ENCODE data around the gene LYL1.

The LYL1 gene

DNA sequence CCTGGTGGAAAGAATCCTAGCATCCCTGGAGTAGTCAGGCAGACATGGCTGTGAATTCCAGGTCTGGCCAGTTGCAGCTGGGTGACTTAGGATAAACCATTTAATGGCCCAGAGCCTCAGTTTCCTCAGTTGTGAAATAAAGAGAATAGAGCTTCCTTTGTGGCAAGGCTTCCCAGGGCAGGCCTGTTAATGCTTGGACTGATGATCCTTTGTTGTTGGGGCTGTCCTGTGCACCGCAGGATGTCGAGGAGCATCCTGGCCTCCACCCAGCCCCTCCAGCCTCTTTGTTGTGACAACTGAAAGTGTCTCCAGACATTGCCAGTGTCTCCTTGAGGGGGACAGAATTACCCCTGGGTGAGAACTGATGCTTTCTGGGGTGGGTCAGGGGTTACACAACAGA is 16.3 kb downstream of the LYL1 start:
- no peaks in the 10 kb centered on the region for H3K9me3 ChIP-seq (ENCODE audit: control insufficient read depth, low read depth, low read length)
- H3K9ac ChIP-seq (ENCODE audit: low read length) = no peak overlapping the region
- H3K36me3 ChIP-seq (ENCODE audit: control insufficient read depth, low read depth, low read length) = no peaks in the 10 kb centered on the region
- H3K27ac ChIP-seq (ENCODE audit: low read length) = no peak overlapping the region
- peaks cover 12% of the 10 kb centered on the region for H3K4me1 ChIP-seq (ENCODE audit: control insufficient read depth, low read depth, low read length)
- peaks cover 23% of the 10 kb centered on the region for H3K27me3 ChIP-seq (ENCODE audit: control insufficient read depth, insufficient read depth, low read length)
- H3K4me3 ChIP-seq (ENCODE audit: low read length) = no peak overlapping the region

DNA sequence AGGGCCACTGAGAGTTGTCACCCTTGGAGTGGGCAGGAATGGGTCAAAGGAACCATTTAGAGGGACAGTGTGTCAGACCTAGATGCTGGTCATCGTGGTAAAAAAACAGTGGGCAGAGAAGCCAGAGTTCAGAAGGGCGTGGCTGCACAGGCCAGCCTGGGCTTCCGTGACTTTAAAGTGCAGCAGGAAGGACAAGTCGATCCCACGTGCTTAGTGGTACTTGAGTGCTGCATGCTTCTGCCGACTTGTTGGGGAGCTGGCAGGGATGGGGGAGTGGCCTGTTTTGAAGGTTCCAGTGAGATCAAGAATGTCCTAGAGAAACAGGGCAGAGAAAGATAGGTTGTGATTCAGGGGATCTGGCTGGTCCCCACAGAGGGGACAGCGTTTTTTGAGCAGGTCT is 17.0 kb downstream of the LYL1 start:
- Histone ChIP-seq H3K27ac (ENCODE audit: low read length) (no peak overlapping the region), H3K27me3 (ENCODE audit: control insufficient read depth, insufficient read depth, low read length) (peaks cover 16% of the 10 kb centered on the region), H3K4me1 (ENCODE audit: control insufficient read depth, low read depth, low read length) (peaks cover 10% of the 10 kb centered on the region), H3K36me3 (ENCODE audit: control insufficient read depth, low read depth, low read length) (no peaks in the 10 kb centered on the region), H3K4me3 (ENCODE audit: low read length) (no peak overlapping the region), H3K9ac (ENCODE audit: low read length) (no peak overlapping the region), H3K9me3 (ENCODE audit: control insufficient read depth, low read depth, low read length) (no peaks in the 10 kb centered on the region)

DNA sequence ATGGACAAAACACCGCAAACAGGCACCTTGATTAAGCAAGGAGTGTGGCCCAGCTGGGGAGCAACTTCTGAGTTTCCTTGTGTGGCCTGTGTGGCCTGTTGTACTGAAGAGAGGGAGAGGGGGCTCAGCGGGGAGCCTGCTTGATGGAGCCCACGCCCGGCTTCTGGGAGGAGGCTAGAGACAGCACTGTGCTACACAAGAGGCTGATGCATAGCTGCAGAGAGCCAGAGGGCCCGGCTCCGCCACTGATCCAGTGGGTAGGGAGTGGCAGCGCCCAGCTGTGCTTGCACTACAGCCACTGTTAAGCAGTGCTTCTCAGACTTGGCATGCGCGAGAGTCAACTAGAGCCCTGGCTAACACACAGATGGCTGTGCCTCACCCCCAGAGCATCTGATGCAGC is 19.0 kb downstream of the LYL1 start:
- Histone ChIP-seq H3K9me3 (ENCODE audit: control insufficient read depth, low read depth, low read length) (no peaks in the 10 kb centered on the region), H3K27ac (ENCODE audit: low read length) (no peak overlapping the region), H3K4me3 (ENCODE audit: low read length) (no peak overlapping the region), H3K27me3 (ENCODE audit: control insufficient read depth, insufficient read depth, low read length) (peaks cover 15% of the 10 kb centered on the region), H3K4me1 (ENCODE audit: control insufficient read depth, low read depth, low read length) (peaks cover 10% of the 10 kb centered on the region), H3K9ac (ENCODE audit: low read length) (no peak overlapping the region), H3K36me3 (ENCODE audit: control insufficient read depth, low read depth, low read length) (no peaks in the 10 kb centered on the region)

DNA sequence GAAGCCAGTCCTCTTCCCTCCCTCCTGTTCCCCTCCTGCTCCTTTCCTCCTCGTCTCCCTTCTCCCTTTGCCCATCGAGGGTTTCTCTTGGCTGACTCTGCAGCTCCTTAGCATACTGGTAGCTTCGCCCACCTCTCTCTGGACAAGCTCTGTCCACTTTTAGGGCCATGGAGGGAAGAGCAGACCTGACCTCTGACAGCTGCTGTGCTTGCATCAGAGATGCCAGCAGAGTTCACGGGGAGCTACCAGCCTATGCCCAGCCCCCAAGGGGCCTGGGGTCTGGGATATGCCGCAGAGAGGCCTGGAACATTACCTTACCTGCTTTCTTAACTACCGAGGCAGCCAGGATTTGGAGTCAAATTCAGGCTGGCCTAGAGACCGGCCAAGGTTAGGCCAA is 19.7 kb downstream of the LYL1 start:
- Histone ChIP-seq H3K27ac (ENCODE audit: low read length) (no peak overlapping the region), H3K9me3 (ENCODE audit: control insufficient read depth, low read depth, low read length) (no peaks in the 10 kb centered on the region), H3K9ac (ENCODE audit: low read length) (no peak overlapping the region), H3K36me3 (ENCODE audit: control insufficient read depth, low read depth, low read length) (no peaks in the 10 kb centered on the region), H3K4me3 (ENCODE audit: low read length) (no peak overlapping the region), H3K4me1 (ENCODE audit: control insufficient read depth, low read depth, low read length) (peaks cover 10% of the 10 kb centered on the region), H3K27me3 (ENCODE audit: control insufficient read depth, insufficient read depth, low read length) (peaks cover 15% of the 10 kb centered on the region)

DNA sequence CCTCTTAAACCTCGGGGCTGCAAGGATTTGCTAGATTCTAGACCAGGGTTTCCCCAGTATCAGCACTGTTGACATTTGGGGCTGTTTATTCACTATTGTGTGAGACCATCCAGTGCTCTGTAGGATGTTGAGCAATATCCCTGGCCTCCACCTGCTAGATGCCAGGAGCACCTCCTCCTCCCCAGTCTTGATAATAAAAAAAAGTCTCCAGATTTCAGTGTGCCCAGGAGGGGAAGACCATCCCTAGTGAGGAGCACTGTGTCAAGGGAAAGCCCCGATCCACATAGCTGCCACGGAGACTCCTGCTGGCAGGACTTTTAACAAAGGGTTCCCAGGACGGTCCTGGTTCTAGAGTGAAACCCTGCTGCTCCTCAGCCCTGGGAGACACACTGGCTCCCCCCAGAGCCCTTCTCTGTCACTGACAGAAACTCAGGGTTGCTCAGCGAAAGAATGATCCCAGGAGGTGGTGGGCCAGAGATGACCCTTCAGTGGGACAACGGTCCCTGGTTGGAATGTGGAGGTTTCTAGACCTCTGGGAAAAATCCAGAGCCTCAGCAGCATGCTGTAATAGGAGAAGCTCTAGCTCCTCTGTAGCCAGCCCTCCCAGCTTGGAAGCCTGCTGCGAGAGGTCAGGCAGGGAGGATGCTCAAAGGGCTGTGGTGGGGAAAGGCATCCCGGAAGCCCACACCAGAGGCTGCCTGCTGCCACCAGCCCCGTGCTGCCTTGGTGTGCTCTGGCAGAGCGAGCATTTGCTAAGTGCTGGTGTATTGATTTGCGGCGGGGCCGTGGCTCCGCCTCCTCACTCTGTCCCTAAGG is 20.3 kb downstream of the LYL1 start:
- Histone ChIP-seq H3K9ac (ENCODE audit: low read length) (no peak overlapping the region), H3K36me3 (ENCODE audit: control insufficient read depth, low read depth, low read length) (no peaks in the 10 kb centered on the region), H3K27me3 (ENCODE audit: control insufficient read depth, insufficient read depth, low read length) (peaks cover 15% of the 10 kb centered on the region), H3K4me1 (ENCODE audit: control insufficient read depth, low read depth, low read length) (peaks cover 14% of the 10 kb centered on the region), H3K9me3 (ENCODE audit: control insufficient read depth, low read depth, low read length) (no peaks in the 10 kb centered on the region), H3K4me3 (ENCODE audit: low read length) (no peak overlapping the region), H3K27ac (ENCODE audit: low read length) (no peak overlapping the region)

DNA sequence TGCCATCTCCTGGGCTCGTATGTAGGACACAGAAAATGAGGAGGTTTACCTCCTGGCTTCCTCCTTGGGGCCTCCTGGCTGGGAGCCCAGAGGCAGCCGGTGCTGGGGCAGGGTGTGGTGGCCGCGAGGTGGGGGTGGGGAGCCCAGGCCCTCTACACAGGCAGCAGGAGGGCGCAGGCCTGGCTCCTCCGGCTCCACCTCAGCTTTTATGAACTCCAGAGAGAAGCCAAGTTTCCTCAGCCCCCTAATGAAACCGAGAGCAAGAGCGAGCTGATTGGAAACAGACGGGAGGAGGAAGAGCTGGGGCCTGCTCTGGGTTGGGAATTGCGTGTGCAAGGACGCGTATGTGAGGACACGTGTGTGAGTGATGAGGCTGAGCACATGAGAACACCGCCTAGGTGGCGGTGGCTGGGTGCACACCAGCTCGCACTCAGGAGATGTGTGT is 23.1 kb downstream of the LYL1 start:
- H3K27me3 ChIP-seq (ENCODE audit: control insufficient read depth, insufficient read depth, low read length) = peaks cover 19% of the 10 kb centered on the region
- no peaks in the 10 kb centered on the region for H3K36me3 ChIP-seq (ENCODE audit: control insufficient read depth, low read depth, low read length)
- H3K4me1 ChIP-seq (ENCODE audit: control insufficient read depth, low read depth, low read length) = peaks cover 18% of the 10 kb centered on the region
- H3K9ac ChIP-seq (ENCODE audit: low read length) = no peak overlapping the region
- no peak overlapping the region for H3K4me3 ChIP-seq (ENCODE audit: low read length)
- no peak overlapping the region for H3K27ac ChIP-seq (ENCODE audit: low read length)
- no peaks in the 10 kb centered on the region for H3K9me3 ChIP-seq (ENCODE audit: control insufficient read depth, low read depth, low read length)

DNA sequence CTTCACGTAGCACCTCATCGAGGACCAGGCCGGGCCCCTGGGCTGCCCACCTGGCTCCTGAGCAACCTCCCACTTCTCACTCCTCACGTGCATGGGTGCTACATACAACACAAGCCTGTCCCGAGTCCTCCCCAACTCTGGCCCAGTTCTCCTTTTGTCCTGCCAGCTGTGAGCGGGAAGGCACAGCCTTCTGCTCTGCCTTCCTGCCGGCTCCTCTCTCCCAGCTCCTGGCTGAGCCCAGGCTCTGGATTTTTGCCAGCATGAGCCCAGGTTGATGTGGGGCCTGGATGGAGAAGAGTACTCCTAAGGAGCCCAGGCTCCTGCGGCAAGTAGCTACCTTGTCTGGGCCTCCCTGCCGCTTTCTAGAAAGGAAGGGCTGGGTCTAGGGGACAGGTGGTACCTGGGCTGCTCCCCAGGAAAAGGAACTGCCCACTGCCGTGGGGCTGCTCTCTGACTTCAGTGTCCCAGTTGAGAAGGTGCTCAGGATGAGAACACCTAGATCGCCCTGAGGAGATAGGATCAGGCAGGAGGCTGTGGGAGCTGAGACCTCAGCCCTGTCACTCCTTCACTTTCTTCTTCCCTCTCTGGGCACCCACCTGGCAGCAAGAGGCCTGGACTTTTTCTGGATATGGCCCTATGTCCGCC is 23.6 kb downstream of the LYL1 start:
- Histone ChIP-seq H3K27ac (ENCODE audit: low read length) (no peak overlapping the region), H3K9ac (ENCODE audit: low read length) (no peak overlapping the region), H3K4me1 (ENCODE audit: control insufficient read depth, low read depth, low read length) (peaks cover 18% of the 10 kb centered on the region), H3K9me3 (ENCODE audit: control insufficient read depth, low read depth, low read length) (no peaks in the 10 kb centered on the region), H3K27me3 (ENCODE audit: control insufficient read depth, insufficient read depth, low read length) (peaks cover 19% of the 10 kb centered on the region), H3K36me3 (ENCODE audit: control insufficient read depth, low read depth, low read length) (no peaks in the 10 kb centered on the region), H3K4me3 (ENCODE audit: low read length) (no peak overlapping the region)

DNA sequence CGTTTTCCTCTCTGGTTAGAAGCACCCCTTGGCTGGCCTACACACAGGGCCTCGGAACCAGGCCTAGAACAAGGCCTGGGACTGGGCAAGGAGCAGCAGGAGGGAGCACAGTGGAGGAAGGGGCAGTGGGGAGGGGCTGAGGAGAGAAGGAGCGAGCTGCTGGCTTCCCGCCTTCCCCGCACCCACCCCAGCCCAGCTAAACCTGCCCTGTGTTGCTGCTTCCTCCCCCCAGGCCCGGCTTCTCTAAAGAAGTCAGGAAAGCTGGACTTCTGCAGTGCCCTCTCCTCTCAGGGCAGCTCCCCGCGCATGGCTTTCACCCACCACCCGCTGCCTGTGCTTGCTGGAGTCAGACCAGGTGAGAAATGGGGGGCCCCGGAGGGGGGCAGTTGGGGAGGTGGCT is 24.3 kb downstream of the LYL1 start:
- Histone ChIP-seq H3K36me3 (ENCODE audit: control insufficient read depth, low read depth, low read length) (no peaks in the 10 kb centered on the region), H3K9me3 (ENCODE audit: control insufficient read depth, low read depth, low read length) (no peaks in the 10 kb centered on the region), H3K4me1 (ENCODE audit: control insufficient read depth, low read depth, low read length) (peaks cover 18% of the 10 kb centered on the region), H3K4me3 (ENCODE audit: low read length) (no peak overlapping the region), H3K27me3 (ENCODE audit: control insufficient read depth, insufficient read depth, low read length) (peaks cover 13% of the 10 kb centered on the region), H3K9ac (ENCODE audit: low read length) (no peak overlapping the region), H3K27ac (ENCODE audit: low read length) (no peak overlapping the region)

DNA sequence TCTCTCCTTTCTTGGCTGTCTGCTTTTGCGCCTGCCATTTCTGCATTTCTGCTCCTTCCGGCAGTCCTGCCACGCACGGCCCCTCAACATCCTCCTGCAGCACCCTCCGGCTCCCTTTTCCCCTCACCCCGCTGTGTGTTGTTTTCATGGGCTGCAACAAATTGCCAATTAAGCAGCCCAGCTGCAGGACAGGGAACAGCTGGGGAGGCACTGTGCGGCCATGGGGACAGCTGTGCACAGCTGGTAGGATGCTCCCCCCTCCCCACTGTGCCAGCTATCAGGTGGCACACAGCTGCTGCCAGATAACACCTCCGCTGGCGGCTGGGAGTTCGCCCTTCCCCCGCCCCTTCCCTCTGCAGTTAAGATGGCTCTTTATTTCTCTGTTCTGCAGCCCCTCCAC is 25.4 kb downstream of the LYL1 start:
- Histone ChIP-seq H3K4me1 (ENCODE audit: control insufficient read depth, low read depth, low read length) (peaks cover 9% of the 10 kb centered on the region), H3K9me3 (ENCODE audit: control insufficient read depth, low read depth, low read length) (no peaks in the 10 kb centered on the region), H3K9ac (ENCODE audit: low read length) (no peak overlapping the region), H3K4me3 (ENCODE audit: low read length) (no peak overlapping the region), H3K36me3 (ENCODE audit: control insufficient read depth, low read depth, low read length) (no peaks in the 10 kb centered on the region), H3K27ac (ENCODE audit: low read length) (no peak overlapping the region), H3K27me3 (ENCODE audit: control insufficient read depth, insufficient read depth, low read length) (peaks cover 13% of the 10 kb centered on the region)

DNA sequence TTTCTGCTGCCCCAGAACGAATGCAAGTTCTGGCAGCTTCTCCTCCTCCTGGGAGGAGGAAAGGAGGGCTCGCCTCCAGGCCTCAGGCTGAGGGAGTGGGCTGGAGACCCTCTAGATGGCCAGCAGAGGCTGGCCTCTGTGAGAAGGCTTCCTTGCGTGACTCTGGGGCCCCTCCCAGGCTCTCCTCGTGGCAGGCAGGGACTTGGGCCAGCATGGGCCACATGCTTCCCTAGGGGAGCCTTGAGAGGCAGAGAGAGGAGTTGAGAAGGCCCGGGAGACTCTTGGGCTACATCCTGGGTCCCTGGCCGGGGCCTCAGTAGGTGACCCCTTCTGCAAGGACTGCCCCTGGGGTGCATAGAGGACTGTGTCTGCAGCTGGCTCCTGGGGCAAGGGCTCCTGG is 25.9 kb downstream of the LYL1 start:
- peaks cover 13% of the 10 kb centered on the region for H3K27me3 ChIP-seq (ENCODE audit: control insufficient read depth, insufficient read depth, low read length)
- H3K4me1 ChIP-seq (ENCODE audit: control insufficient read depth, low read depth, low read length) = peaks cover 8% of the 10 kb centered on the region
- no peak overlapping the region for H3K27ac ChIP-seq (ENCODE audit: low read length)
- H3K36me3 ChIP-seq (ENCODE audit: control insufficient read depth, low read depth, low read length) = no peaks in the 10 kb centered on the region
- H3K9me3 ChIP-seq (ENCODE audit: control insufficient read depth, low read depth, low read length) = no peaks in the 10 kb centered on the region
- no peak overlapping the region for H3K4me3 ChIP-seq (ENCODE audit: low read length)
- no peak overlapping the region for H3K9ac ChIP-seq (ENCODE audit: low read length)

DNA sequence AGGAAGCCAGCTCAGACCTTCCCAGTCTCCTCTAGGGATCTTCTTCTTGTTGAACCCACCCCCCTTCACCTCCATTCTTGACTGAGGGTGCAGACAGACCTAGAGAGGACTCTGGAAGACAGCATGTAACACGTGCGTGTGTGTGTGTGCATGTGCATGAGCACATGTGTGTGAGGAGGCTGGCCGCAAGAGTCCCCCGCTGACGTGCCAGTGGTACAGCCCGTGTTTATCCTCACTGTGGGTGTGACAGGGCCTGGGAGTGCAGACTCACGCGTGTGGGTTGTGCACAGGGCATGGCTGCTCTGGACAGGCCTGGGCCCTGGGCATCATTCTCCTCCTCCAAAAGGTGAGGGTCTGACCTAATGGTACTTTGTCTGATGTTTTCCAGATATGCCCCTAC is 26.3 kb downstream of the LYL1 start:
- H3K4me3 ChIP-seq (ENCODE audit: low read length) = no peak overlapping the region
- no peaks in the 10 kb centered on the region for H3K36me3 ChIP-seq (ENCODE audit: control insufficient read depth, low read depth, low read length)
- no peak overlapping the region for H3K27ac ChIP-seq (ENCODE audit: low read length)
- no peaks in the 10 kb centered on the region for H3K9me3 ChIP-seq (ENCODE audit: control insufficient read depth, low read depth, low read length)
- peaks cover 8% of the 10 kb centered on the region for H3K4me1 ChIP-seq (ENCODE audit: control insufficient read depth, low read depth, low read length)
- H3K9ac ChIP-seq (ENCODE audit: low read length) = no peak overlapping the region
- H3K27me3 ChIP-seq (ENCODE audit: control insufficient read depth, insufficient read depth, low read length) = peaks cover 13% of the 10 kb centered on the region

DNA sequence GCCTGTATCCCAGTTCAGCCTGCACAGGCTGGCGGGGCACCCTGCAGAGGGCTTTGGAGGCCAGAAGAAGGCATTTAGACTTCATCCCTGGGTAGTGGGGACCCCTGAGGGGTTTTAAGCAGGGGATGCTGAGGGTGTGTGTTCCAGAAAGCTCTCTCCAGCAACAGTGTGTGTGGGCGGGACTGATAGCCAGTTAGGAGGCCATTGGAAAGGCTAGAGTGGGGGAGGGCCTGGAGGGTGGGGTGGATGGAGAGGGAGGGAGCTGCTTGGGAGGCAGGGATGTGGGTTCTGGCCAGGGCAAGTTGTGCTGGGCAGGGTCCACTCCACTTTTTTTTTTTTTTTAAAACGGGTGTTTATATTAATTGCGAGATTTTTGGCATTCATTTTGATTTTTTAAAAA is 28.3 kb downstream of the LYL1 start:
- Histone ChIP-seq H3K36me3 (ENCODE audit: control insufficient read depth, low read depth, low read length) (no peaks in the 10 kb centered on the region), H3K4me3 (ENCODE audit: low read length) (no peak overlapping the region), H3K4me1 (ENCODE audit: control insufficient read depth, low read depth, low read length) (peaks cover 8% of the 10 kb centered on the region), H3K9ac (ENCODE audit: low read length) (no peak overlapping the region), H3K27ac (ENCODE audit: low read length) (no peak overlapping the region), H3K27me3 (ENCODE audit: control insufficient read depth, insufficient read depth, low read length) (peaks cover 17% of the 10 kb centered on the region), H3K9me3 (ENCODE audit: control insufficient read depth, low read depth, low read length) (no peaks in the 10 kb centered on the region)

All from iPS-18a (cell line).